GM21737 (cell line): ENCODE measurements around the gene CDPF1.
"Not testable (repeated sequence)": the region's sequence is repeated elsewhere in the genome, so short reads cannot be mapped to it uniquely, and the experiment has no call there.

Experiments used
- ATAC-seq: cut with Tn5 transposase; IDR thresholded peaks from one replicate; pipeline ENCODE4 v1.9.1; 2021; ENCODE audit warnings: mild to moderate bottlenecking, moderate library complexity; ENCODE audit not compliant: unreplicated experiment

CDPF1 gene

DNA sequence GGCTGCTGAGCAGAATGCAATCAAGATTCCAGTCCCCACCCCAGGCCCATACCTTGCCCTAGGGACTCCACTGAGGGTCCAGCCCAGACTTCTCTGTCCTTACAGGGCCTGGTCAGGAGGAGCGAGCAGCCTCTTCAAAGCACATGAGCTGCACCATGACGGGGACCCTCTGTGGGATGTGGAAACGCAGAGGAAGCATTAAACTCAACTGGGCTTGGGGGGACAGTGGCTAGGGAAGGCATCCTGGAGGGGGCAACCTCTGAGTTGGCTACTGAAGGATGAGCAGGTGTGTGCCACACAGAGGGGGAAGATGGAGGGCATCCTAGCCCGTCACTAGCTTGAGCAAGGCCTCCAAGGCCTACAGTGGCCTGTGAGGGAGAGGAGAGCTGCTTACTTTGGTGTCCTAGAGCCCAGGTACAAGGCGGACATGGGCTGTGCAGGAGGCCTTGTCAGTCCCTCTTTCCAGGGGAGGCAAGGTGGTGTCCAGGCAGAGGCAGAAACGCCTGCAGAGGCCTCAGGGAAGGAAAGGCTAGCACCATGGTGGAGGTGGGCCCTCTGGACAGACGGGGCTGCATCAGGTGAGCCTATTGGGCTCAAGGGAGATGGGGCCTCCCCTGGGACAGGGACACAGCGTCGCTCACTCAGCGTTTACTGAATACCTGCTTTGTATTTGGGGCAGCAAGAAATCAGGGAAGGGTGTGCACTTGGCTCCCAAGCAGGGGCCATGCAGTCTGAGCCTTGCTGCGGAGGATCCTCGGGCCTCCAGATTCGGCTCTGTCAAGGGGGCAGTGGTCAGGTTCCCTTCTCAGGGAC is 32.0 kb upstream of the CDPF1 start:
- ATAC-seq: no peak

DNA sequence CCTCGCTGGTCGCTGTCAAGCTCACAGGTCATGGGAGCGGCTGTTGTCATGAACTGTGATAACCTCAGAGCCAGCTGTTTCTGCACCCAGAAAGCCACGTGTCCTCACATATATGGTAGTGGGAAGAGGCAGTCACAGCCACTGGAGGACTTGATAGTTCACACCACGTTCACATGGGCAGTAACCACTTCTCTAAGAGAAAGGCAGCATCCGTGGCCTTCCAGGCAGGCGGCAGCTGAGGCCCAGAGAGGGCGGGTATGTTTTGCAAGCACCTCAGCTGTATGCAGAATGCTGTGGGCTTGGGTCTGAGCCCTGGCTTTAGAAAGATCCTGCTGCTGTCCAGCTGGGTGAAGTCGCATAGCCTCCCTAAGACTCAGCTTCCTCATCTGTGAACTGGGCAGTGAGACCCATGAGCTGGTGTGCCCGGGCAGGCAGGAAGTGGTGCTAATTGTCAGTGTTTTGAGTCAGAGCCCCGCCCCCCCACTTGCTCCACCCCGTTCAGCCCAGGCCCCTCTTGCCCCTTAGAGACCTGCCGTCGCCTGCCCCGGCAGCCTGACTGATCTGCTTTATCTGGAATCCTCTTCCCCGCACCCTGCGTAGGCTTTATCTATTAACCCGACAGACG is 31.0 kb upstream of the CDPF1 start:
- no peak for ATAC-seq

DNA sequence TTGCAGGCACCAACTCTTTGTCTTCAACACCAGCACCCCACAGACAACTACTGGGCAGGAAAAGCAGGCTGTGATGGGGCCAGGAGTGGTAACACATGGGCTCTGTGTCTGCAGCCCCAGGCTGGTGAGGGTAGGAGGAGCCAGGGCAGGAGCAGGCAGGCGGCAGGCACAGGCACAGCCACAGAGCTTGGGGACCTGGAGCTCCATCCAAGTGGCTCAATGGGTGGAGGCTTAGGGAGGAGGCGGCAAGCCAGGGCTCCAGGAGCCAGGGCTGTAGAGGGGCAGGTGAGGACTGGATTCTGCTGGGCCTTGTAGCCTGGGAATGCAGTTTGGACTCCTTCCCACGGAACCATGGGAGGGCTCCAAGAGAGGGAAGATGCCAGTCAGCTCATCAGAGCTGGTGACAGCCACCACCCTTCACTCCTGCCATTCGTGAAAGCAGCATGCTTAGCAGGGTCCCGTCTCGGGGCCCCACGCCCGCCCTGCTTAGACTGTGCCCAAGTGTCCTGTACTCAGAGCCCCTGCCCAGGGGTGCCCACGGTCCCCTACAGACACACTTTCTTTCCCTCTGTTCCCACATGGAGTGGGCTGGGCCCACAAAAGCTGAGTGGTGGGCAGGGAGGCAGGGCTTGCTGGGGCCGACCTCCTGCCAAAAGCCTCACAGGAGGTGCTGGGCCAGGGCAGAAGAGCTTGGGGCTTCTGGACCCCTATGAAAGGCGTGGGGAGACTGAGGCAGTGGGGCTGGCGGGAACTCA is 30.1 kb upstream of the CDPF1 start:
- no peak for ATAC-seq

DNA sequence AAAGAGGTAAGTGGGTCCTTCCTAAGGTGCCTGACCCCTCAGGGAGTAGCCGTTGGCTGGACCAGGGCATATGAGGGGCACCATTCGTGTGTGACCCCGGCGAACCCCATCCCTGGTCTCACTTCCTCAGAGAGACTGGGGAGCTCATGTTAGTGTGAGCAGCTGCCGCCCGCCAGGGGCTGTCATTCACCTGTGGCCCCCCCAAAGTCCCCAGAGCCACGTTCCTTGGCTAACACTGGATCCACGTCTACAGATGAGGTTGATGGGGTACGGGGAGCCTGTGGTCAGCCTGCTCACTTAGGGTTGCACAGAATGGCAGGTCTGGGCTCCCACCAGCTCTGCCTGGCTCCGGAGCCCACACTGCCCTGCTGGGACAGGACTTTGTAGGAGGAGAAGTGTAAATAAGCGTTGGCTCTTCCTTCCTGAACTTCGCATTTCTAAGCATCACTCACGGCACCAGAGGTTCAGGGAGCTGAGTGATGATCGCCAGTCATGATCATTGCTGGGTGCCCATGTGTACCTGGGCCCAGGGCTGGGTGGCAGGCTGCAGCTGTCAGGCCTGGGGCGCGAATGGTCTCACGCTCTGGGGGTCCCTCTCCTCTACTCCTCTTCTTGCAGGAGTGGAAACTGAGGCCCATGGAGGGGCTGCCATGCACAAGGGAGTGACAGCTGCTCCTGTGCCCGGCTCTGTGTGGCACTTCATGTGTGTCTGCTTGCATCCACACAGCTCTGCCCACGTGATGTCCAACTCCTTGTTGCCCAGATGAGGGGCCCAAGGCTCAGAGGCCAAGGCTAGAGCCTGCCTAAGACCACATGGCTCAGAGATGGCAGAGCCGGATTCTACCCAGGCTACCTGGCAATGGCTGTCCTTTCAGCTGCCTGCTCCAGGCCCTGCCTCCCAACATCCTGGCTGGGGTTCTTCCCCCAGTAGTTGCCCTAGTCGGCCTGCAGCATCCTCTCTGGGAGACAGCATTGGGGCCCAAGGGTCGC is 28.9 kb upstream of the CDPF1 start:
- no peak for ATAC-seq

DNA sequence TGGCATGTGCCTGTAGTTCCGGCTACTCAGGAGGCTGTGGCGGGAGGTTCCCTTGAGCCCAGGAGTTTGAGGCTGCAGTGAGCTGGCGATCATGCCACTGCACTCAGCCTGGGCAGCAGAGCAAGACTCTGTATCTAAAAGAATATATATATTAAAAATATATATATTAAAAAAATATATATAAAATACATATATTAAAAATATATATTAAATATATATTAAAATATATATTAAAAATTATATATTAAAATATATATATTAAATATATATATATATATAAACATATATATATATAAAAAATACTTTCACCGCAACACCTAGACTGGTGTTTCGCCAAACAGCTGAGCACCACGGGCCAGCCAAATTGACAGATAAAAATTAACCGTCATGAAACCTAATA is 26.5 kb upstream of the CDPF1 start:
- no peak for ATAC-seq

DNA sequence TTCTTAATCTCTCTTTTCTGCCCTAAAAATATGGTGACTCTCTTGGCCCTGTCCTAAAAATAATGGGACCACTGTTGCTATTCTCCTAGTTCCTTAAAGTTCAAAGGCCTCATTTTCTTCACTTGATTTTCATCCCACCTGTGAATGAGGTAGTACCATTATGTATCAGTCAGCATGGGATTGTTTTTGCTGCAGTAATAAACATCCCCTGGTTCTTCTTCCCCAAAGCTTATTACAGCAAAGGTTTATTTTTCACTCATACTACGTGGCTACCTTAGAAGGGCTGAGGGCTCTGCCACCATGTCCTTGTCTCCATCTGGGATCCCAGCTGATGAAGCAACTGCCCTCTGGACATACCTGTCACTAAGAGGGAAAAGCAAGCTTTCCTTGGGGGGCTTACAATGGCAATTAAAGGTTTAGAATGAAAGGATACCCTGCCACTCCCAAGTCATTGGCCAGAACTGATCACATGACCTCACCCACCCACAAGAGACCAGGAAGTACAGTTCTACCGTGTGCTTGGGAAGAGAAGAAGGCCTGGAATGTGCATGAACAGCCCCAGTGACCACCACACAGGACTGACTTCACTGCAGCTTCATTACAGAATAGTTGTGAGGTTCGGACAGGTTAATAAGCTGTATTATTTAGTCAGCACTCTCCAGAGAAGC is 25.5 kb upstream of the CDPF1 start:
- ATAC-seq: no peak

DNA sequence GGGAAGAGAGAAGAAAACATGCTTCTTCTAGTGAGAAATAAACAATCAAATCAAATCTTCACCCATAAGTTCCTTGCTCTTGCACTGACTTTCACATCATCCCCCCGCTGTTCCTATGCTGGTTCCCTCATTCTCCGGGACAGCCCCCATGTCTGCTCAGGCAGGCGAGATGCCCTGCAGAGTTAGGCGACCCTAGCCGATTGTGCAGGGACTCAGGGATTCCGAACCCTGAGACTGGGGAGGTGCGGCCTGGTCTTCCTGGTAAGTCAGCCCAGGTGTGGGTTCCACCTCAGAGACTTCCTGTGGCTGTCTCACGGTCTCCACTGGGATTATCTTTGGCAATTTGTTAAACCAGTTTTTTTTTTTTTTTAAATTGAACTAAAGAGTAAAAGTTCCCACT is 24.3 kb upstream of the CDPF1 start:
- ATAC-seq: no peak

DNA sequence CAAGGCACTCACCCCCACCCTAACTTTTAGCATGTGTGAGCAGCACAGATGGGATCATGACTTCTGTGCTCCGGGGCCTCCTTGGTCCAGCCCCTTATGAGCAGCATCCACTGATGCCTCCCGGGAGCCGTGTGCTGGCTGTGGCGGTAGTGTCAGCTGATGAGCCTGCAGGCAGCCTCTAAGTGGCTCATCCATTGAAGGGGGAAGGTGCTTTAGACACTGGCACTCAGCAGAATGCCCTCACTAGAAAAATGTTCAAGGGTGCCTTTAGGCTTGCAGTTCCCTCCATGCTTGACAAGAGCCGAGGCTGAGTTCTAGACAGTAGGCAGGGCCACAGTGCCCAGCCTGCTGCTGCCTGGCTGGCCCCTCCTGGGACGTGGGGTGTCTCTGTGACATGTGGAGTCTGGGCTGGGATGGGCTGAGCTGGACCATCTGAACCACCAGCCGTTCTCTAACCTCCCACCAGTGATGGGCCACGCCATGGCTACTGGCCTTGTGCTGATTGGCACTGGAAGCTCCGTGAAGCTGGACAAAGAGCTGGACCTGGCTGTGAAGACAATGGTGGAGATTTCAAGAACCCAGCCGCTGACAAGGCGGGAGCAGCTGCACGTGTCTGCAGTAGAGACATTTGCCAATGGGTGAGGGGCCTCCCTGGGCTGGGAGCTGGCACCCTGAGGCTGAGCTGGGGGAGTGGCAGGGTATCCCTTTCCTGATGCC is 23.5 kb upstream of the CDPF1 start:
- ATAC-seq: no peak

DNA sequence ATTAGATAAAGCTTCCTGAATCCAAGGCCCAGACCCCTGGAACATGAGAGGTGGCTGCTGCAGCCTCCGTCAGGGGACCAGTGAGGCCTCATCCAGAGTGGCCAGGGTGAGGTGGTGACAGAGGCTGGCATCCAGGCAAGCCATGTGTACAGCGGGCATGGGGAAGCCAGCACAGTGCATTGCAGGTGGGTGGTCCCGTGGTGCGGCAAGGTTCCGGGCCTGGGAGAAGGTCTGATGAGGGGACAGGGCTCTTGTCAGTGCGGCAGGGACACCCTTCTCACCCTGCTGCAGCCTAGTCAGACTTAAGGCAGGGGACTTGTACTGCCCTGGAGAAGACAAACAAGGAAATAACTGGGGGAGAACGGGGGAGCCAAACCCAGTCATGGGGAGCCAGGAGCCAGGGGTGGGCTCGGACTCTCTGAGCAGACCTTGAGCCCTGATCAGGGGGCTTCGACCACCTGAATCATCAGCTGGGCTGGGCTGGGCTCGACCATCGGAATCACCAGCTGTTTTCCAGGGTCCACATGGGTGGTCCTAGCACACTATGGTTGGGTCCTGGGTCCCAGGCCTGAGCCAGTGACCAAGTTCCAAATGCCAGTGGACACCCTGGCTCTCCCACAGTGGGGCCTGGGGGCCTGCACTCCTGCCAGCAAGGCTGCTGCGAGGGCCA is 22.8 kb upstream of the CDPF1 start:
- no peak for ATAC-seq

DNA sequence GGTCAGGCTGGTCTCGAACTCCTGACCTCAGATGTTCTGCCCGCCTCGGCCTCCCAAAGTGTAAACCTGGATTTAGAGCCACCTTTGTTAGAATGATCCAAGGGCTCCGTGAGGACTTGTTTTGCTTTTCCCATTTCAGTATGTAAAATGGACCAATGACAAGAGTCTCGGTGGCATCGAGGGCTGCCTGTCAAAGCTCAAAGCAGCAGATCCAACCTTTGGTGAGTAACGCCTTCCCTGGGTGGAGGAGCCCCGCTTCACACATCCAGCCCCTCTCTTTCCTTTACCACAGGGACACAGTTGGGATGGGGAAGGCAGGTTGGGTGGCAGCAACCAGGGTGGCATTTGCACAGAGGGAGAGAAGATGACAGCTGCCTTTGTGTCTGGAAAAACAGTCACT is 22.1 kb upstream of the CDPF1 start:
- ATAC-seq: no peak

DNA sequence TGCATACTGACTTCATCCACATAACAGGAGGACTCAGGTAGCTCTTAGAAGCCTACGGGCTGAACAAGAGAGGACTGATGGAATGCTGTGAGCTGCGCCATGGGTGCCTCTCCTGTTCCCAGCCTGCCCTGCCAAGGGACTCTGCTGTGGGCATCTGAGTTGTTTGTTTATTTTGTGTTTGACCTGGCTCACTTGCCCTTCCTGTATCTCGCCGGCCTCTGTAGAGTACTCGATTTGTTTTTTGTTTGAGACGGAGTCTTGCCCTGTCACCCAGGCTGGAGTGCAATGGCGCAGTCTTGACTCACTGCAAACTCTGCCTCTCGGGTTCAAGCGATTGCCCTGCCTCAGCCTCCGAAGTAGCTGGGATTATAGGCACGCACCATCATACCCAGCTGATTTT is 19.5 kb upstream of the CDPF1 start:
- no peak for ATAC-seq

DNA sequence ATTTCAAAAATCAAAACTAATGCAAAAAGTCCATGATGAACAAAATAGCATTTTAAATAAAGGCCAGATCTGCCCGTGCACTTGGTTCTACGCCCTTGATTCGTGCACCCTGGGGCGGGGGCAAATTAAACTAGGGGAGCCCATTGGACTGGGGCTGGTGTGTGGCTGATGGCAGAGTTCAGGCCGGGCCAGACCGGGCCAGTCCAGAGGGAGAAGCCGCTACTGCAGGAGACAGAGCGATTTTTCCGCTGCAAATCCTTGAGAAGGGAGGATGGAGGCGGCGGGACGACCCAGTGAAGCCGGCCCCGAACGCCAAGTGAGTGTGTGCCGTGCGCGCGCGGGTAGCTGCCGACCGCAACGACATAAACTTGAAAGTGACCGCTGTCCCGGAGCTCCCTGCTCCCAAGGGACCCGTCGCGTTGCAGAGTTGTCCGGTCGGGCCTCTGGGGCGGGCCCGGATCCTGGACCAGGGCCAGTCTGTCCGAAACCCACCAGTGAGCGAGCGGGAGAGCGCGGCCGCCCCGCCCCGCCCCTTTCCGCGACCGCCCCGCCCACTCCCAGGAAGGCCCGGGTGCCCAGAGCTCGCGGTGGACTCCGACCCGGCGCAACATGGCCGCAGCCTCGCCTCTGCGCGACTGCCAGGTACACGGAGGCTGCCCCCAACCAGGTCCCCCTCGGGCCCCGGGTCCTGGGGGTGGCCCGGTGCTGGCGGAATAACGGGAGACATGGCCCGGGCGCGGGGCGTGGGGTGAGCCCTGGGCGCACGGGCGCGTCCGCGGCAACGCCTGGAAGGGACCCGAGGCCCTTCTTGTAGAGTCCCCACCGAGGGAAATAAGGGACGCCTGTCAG is 17.6 kb upstream of the CDPF1 start, which contains the start of gene TTC38:
TTC38 (plus strand) TSS at position 578 of the 849 bp plus-strand sequence; CDS start at position 610, 32 bp downstream.
- peak; percentile 87 for ATAC-seq

DNA sequence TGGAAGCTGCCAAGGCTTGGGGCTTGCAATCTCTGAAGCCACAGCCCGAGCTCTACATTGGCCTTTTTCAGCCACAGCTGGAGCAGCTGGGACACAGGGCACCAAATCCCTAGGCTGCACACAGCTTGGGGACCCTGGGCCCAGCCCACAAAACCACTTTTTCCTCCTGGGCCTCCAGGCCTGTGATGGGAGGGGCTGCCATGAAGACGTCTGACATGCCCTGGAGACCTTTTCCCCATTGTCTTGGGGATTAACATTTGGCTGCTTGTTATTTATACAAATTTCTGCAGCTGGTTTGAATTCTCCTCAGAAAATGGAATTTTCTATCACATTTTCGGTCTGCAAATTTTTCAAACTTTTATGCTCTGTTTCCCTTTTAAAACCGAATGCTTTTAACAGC is 15.5 kb upstream of the CDPF1 start:
- not testable (repeated sequence) for ATAC-seq

DNA sequence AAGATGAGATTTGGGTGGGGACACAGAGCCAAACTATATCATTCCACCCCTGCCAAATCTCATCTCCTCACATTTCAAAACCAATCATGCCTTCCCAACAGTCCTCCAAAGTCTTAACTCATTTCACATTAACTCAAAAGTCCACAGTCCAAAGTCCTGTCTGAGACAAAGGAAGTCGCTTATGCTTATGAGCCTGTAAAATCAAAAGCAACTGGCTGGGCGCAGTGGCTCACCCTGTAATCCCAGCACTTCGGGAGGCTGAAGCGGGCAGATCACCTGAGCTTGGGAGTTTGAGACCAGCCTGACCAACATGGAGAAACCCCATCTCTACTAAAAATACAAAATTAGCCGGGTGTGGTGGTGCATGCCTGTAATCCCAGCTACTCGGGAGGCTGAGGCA is 14.4 kb upstream of the CDPF1 start:
- ATAC-seq: not testable (repeated sequence)

DNA sequence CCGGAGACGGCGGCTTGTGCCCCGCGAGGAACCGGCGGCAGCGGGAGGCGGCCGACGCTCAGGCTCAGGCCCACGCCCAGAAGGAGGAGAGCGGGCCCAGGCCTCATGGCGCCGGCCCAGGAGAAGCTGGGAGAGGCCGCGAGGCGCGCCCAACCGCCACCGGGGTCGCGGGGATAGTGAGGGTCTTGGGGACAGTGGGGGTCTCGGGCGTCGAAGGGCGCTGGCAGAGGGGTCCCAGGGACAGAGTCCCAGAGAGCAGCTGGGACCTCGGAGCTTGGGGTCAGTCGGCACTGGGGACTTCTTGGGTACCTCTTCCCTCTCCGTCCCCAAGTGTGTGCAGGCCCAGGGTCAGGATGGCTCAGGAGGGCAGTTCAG is 13.1 kb upstream of the CDPF1 start, which contains the start of gene PKDREJ:
PKDREJ (minus strand) TSS at position 128 of the 375 bp plus-strand sequence; CDS start at position 107, 21 bp downstream.
- ATAC-seq: no peak

DNA sequence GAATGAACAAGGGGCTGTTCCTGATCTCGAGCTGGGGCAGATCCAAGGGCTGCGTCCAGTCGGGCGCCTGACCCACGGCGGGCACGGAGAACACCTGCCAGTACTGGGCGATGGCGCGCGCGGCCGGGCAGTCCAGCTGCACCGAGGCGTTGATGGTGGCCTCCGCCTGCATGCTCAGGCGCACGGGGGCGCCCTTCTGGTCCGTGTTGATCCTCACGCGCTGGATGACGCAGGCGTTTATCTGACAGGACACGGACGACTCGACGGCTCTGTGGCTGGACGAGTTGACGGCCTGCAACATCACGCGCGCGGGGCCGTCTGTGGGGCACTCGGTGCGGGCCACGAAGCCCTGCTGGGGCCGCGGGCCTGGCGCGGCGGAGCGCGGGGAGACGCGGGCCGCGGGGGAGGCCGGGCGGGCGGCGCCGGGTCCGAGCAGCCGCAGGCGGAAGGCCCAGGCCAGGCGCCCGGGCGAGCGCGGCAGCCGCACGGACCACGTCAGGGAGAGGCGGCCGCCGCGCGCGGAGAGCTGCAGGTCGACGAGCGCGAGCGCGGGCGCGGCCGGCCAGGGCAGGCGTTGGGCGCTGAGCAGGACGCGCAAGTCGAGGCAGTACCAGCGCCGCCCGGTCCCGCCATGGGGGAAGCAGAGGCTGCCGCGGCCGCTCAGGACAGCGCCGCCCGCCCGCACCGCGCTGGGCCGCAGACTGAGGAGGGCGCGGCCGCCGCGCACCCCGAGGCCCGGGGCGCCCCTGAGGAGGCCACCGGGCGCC is 12.5 kb upstream of the CDPF1 start:
- no peak for ATAC-seq

DNA sequence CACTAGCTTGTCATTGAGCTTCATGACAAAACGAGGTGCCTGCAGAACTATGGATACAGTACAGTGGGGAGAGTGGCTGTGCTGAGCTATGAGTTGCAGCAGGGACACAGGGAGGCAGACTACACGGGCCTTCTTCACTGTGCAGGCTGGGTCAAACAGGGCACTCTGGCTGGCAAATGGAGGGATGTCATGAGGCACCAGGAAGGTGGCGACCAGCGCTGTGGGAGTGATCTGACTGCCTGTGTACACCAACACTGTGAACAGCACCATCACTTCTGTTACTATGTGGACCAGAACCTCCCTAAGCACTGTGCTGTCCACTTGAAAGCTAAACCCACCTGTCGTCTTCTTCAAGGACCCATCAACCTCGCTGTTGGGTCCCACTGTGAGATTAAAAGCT is 9.9 kb upstream of the CDPF1 start:
- ATAC-seq: no peak
